Keratinocyte (primary cell): ENCODE data around the gene PRR14. TPM values are rescaled to one million over a fixed set of nuclear protein-coding genes. Genes with fewer than 3 reads are reported as not detected.

Experiments
- DNase-seq: peaks from one replicate; pipeline ENCODE4 v3.0.0-alpha.2; 2011; ENCODE audit warnings: low read depth, missing footprints, low spot score
- FAIRE-seq: peaks from 2 replicates; lab custom pipeline; 2011; peaks lifted over from hg19 to GRCh38; lab: Jason Lieb, UNC
- H2AFZ ChIP-seq: 2 replicates; pipeline ENCODE4 v1.6.0; 2012; ENCODE audit warnings: low read length, control low read depth, inconsistent platforms; ENCODE audit not compliant: control insufficient read depth
- H3K27ac ChIP-seq: 2 replicates; pipeline ENCODE4 v1.5.1; 2011; ENCODE audit warnings: low read length; ENCODE audit not compliant: control insufficient read depth, insufficient read depth
- H3K27me3 ChIP-seq: 3 replicates; pipeline ENCODE4 v1.6.0; 2011; ENCODE audit warnings: low read length; ENCODE audit not compliant: control insufficient read depth, insufficient read depth; ENCODE audit errors: extremely low read depth
- H3K36me3 ChIP-seq, 2 experiments: 2 replicates in 1 of 2; 3 replicates in 1 of 2; pipeline ENCODE4 v1.5.1; 2011; ENCODE audit warnings: low read length in 2 of 2, mild to moderate bottlenecking in 1 of 2; ENCODE audit not compliant: control insufficient read depth in 2 of 2, insufficient read depth in 2 of 2; ENCODE audit errors: extremely low read depth in 1 of 2
- H3K4me1 ChIP-seq: 3 replicates; pipeline ENCODE4 v1.5.1; 2011; ENCODE audit warnings: low read length; ENCODE audit not compliant: control insufficient read depth, insufficient read depth; ENCODE audit errors: extremely low read depth
- H3K4me2 ChIP-seq: 3 replicates; pipeline ENCODE4 v1.6.0; 2011; ENCODE audit warnings: low read depth, low read length; ENCODE audit not compliant: control insufficient read depth, insufficient read depth; ENCODE audit errors: extremely low read depth
- H3K4me3 ChIP-seq, 3 experiments: fragments of 200-600 bp in 1 of 3; sonication (generic) in 1 of 3; 2 replicates in 2 of 3; 3 replicates in 1 of 3; pipeline ENCODE4 v1.5.1; 2011 to 2016; ENCODE audit warnings: low read length in 3 of 3, mild to moderate bottlenecking in 3 of 3, control low read depth in 2 of 3, inconsistent platforms in 1 of 3, low read depth in 1 of 3, mixed read lengths in 1 of 3, mixed run types in 1 of 3, moderate library complexity in 1 of 3; ENCODE audit not compliant: control insufficient read depth in 2 of 3, insufficient read depth in 2 of 3; ENCODE audit errors: extremely low read depth in 1 of 3
- H3K79me2 ChIP-seq: 2 replicates; pipeline ENCODE4 v1.6.0; 2012; ENCODE audit warnings: low read length; ENCODE audit not compliant: control insufficient read depth, insufficient read depth
- H3K9ac ChIP-seq: 3 replicates; pipeline ENCODE4 v1.6.0; 2011; ENCODE audit warnings: low read length; ENCODE audit not compliant: control insufficient read depth, insufficient read depth; ENCODE audit errors: extremely low read depth
- H3K9me1 ChIP-seq: 3 replicates; pipeline ENCODE4 v1.6.0; 2011; ENCODE audit warnings: low read length; ENCODE audit not compliant: control insufficient read depth, insufficient read depth; ENCODE audit errors: extremely low read depth
- H3K9me3 ChIP-seq: 2 replicates; pipeline ENCODE4 v1.5.1; 2012; ENCODE audit warnings: low read depth, low read length; ENCODE audit not compliant: control insufficient read depth
- H4K20me1 ChIP-seq: 3 replicates; pipeline ENCODE4 v1.6.0; 2011; ENCODE audit warnings: low read length; ENCODE audit not compliant: control insufficient read depth, insufficient read depth; ENCODE audit errors: extremely low read depth
- EZH2 ChIP-seq: IDR thresholded peaks from one replicate; pipeline ENCODE4 v1.6.1; 2012; ENCODE audit warnings: inconsistent platforms, mild to moderate bottlenecking, low read length, moderate library complexity
- dilution Hi-C: fragments of 300-500 bp; cut with MboI; formaldehyde crosslinking; loops from one replicate; pipeline ENCODE4 v1.7.0; 2020; ENCODE audit warnings: low sequenced_read_pairs; ENCODE audit not compliant: extremely low pct_ligation_motif_present
- polyA plus RNA-seq, 5 experiments: library from polyadenylated mRNA; depleted of rRNA in 3 of 5; stranded (reverse) in 3 of 5; stranded (forward) in 1 of 5; unstranded in 1 of 5; fragments of >200 nt; gene quantifications; 1 replicate in 1 of 5; 2 replicates in 3 of 5; 3 replicates in 1 of 5; pipeline versions ENCODE4 v1.2.1 to v1.2.3, GENCODE V29; 2011 to 2012; ENCODE audit warnings: missing spikeins in 2 of 5, low read depth in 1 of 5, low replicate concordance in 1 of 5
- TF ChIP-seq, protein P1 (sequence below), 3 experiments: IDR thresholded peaks in 1 of 3; conservative IDR thresholded peaks in 1 of 3; optimal IDR thresholded peaks in 1 of 3; 2 replicates in 2 of 3; 3 replicates in 1 of 3; pipeline versions ENCODE3 to v1.5.1; 2011; ENCODE audit warnings: low read length in 3 of 3, mild to moderate bottlenecking in 3 of 3, moderate library complexity in 2 of 3, control low read depth in 1 of 3, inconsistent platforms in 1 of 3; ENCODE audit not compliant: insufficient read depth in 2 of 3; ENCODE audit errors: extremely low read depth in 1 of 3

Gene PRR14
- polyA plus RNA-seq, 1 donor (not counting 4 experiments of a cell fraction or from before 2014, with no cell fraction given), result 7.4 TPM

DNA sequence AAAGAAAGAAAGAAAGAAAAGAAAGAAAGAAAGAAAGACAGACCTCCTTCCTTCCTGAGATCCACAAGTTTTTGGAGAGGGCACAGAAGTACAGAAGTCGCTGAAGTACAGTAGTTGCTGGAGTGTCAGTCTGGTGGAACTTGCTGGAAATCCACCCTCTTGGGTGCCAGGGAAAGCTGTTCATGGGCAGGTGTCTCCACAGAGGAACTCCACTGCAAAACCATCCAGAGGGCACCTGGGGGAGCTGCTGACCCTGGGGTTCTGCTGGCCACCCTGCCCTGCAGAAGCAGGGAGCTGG, 3.5 kb upstream of the PRR14 start:
- no peak overlapping the region for H3K4me2 ChIP-seq
- dilution Hi-C loops, result no loop called here
- TF ChIP-seq, protein P1, sequence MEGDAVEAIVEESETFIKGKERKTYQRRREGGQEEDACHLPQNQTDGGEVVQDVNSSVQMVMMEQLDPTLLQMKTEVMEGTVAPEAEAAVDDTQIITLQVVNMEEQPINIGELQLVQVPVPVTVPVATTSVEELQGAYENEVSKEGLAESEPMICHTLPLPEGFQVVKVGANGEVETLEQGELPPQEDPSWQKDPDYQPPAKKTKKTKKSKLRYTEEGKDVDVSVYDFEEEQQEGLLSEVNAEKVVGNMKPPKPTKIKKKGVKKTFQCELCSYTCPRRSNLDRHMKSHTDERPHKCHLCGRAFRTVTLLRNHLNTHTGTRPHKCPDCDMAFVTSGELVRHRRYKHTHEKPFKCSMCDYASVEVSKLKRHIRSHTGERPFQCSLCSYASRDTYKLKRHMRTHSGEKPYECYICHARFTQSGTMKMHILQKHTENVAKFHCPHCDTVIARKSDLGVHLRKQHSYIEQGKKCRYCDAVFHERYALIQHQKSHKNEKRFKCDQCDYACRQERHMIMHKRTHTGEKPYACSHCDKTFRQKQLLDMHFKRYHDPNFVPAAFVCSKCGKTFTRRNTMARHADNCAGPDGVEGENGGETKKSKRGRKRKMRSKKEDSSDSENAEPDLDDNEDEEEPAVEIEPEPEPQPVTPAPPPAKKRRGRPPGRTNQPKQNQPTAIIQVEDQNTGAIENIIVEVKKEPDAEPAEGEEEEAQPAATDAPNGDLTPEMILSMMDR (optimal IDR thresholded peaks at IDR 0.05 in 1 of 3, IDR thresholded peaks at IDR 0.05 in 1 of 3, conservative IDR thresholded peaks at IDR 0.05 in 1 of 3; ENCODE audit: extremely low read depth in 1 of 3, insufficient read depth in 2 of 3, low read length in 3 of 3), result no peak
- no peak for TF ChIP-seq EZH2
- no peaks in the 10 kb centered on the region for H3K9me1 ChIP-seq
- FAIRE-seq (no peak), DNase-seq (no peak)
- no peak overlapping the region for H3K9ac ChIP-seq
- H3K4me3 ChIP-seq, result no peak overlapping the region
- H3K9me3 ChIP-seq, result no peaks in the 10 kb centered on the region
- H3K79me2 ChIP-seq, result peaks cover 7% of the 10 kb centered on the region
- H3K36me3 ChIP-seq, result no peaks in the 10 kb centered on the region
- no peak overlapping the region for H3K27ac ChIP-seq
- H4K20me1 ChIP-seq, result no peaks in the 10 kb centered on the region
- H3K27me3 ChIP-seq, result no peaks in the 10 kb centered on the region
- no peak overlapping the region for H2AFZ ChIP-seq
- H3K4me1 ChIP-seq, result peaks cover 13% of the 10 kb centered on the region

DNA sequence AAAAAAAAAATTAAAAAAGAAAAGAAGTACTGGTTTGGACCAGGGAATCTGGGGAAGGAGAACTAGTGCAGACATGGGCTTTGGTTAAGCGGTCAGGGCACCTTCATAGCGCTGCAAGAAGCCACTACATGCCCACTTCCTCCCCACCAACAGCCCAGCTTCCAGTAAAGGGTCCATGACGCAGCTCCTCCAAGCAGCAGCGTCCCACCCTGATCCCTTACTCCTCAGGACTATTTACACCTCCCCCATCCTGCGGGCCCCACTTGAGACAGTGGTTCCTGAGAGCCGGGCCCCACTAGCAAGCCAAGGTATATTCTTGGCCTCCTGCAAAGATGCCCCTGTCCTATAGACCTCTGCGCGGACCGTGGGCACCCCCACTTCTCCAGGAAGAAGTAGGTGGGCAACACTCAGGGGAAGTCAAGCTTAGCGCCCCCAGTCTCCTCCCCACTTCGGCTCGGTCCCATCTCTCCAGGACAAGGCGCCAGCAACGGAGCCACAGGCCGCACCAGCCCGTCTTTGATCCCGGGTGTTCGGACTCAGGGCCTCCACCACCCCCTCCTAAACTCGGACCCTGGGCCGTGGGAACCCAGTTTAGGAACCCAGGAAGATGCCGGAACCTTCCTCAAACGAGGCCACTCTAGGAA, 913 bp upstream of the PRR14 start:
- Histone ChIP-seq H3K27me3 (no peaks in the 10 kb centered on the region), H3K9me3 (no peaks in the 10 kb centered on the region), H3K79me2 (peaks cover 14% of the 10 kb centered on the region), H3K4me1 (peaks cover 16% of the 10 kb centered on the region), H3K36me3 (peaks cover 16% of the 10 kb centered on the region in 2 experiments), H3K4me2 (peak overlapping the region; percentile 79), H3K9me1 (no peaks in the 10 kb centered on the region), H3K27ac (peak overlapping the region; percentile 87), H3K4me3 (peak overlapping the region; percentile 70 to 80 (median 74)), H4K20me1 (no peaks in the 10 kb centered on the region), H2AFZ (peak overlapping the region; percentile 99), H3K9ac (peak overlapping the region; percentile 93)
- no peak for DNase-seq
- dilution Hi-C loops, result no loop called here
- TF ChIP-seq EZH2, result no peak
- TF ChIP-seq, protein P1 (optimal IDR thresholded peaks at IDR 0.05 in 1 of 3, IDR thresholded peaks at IDR 0.05 in 1 of 3, conservative IDR thresholded peaks at IDR 0.05 in 1 of 3; ENCODE audit: extremely low read depth in 1 of 3, insufficient read depth in 2 of 3, low read length in 3 of 3), result no peak
- FAIRE-seq, result no peak
